ENCODE data around the gene KBTBD13.
A peak's percentile ranks its signal among the peaks of the same experiment; 100 is the strongest.
"Not testable (repeated sequence)": the region's sequence is repeated elsewhere in the genome, so short reads cannot be mapped to it uniquely, and the experiment has no call there.

The KBTBD13 gene

DNA sequence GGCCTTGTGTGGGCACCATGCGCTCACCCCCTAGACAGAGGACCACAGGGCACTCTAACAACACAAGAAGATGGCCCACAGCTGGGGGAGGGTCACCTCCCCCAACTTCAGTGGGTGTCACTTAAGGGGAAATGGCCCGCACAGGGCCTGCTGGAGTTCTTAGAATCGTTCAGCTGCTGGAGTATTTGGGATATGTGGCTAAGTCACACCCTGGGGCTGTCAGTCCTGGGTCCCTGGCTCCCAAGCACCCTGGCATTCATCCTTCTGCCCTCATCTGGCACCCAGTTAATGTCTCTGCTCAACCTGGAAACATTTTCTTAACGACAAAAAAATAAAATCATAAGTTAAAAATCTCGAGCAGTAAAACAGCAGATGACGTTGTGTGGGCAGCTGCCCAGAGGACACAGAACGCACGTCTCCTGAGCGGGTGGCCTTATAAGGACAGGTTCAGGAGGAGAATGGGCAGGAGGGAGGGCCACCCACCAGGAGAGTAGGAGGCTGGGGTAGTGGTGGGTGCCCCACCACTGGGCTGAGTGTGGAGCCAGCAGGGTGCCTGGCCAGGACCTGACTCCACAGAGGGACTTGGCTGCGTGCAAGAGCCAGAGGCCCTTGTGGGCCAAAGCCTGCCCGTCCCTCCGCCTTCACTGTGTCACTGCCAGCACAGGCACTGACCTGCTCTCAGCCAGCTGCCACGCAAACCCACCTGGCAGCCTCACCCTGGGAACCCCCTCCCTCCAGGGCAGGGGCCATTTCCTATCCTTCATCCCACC is 11.5 kb downstream of the KBTBD13 start:
- DNase-seq (ENCODE audit: low read depth), result peak; percentile 14
- TF ChIP-seq CTCF (IDR thresholded peaks at IDR 0.05; ENCODE audit: control insufficient read depth, extremely low read depth, insufficient read depth), result no peak
- H3K4me3 ChIP-seq (ENCODE audit: low read depth, low read length), result no peak overlapping the region

DNA sequence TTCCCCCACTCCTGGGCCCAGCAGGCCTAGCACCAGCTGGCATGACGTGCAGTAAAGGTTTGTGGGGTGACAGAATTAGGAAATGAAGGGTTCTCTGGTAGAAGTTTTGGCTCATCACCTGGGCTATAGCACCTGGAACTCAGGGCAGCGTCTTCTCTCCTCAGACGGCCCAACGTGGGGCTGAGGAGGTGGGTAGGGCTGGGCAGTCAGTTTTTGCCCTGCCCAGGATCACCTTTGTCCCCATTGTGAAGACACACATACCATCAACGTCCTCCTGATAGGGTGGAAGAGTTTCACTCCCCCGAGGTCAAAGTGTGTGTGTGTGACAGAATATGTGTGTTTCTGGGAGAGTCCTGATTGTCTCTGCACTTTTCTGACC is 12.1 kb downstream of the KBTBD13 start:
- TF ChIP-seq CTCF (IDR thresholded peaks at IDR 0.05; ENCODE audit: control insufficient read depth, extremely low read depth, insufficient read depth), result no peak
- DNase-seq (ENCODE audit: low read depth), result no peak
- no peak overlapping the region for H3K4me3 ChIP-seq (ENCODE audit: low read depth, low read length)

GRCh38 chr15:65089206-65089824 is 12.8 kb downstream of the KBTBD13 start:
- DNase-seq (ENCODE audit: low read depth), result no peak
- TF ChIP-seq CTCF (IDR thresholded peaks at IDR 0.05; ENCODE audit: control insufficient read depth, extremely low read depth, insufficient read depth), result no peak
- no peak overlapping the region for H3K4me3 ChIP-seq (ENCODE audit: low read depth, low read length)

- H3K4me3 ChIP-seq (ENCODE audit: low read depth, low read length), result no peak overlapping the region
- no peak for TF ChIP-seq CTCF (IDR thresholded peaks at IDR 0.05; ENCODE audit: control insufficient read depth, extremely low read depth, insufficient read depth)
- DNase-seq (ENCODE audit: low read depth), result no peak
Observed at GRCh38 chr15:65091946-65092770, 15.6 kb downstream of the KBTBD13 start.

GRCh38 chr15:65092911-65093792 is 16.6 kb downstream of the KBTBD13 start:
- TF ChIP-seq CTCF (IDR thresholded peaks at IDR 0.05; ENCODE audit: control insufficient read depth, extremely low read depth, insufficient read depth), result no peak
- no peak overlapping the region for H3K4me3 ChIP-seq (ENCODE audit: low read depth, low read length)
- DNase-seq (ENCODE audit: low read depth), result no peak

DNA sequence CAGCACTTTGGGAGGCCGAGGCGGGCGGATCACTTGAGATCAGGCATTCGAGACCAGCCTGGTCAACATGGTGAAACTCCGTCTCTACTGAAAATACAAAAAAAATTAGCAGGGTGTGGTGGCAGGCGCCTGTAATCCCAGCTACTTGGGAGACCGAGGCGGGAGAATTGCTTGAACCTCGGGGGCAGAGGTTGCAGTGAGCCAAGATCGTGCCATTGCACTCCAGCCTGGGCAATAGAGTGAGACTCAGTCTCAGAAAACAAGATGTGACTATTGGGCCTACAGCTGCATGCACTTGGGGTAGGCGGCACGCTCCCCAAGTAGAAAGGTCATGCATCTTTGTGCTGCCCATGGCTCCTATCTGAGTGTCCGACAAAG is 17.2 kb downstream of the KBTBD13 start:
- not testable (repeated sequence) for H3K4me3 ChIP-seq (ENCODE audit: low read depth, low read length); DNase-seq (ENCODE audit: low read depth)

Measured in LNCaP clone FGC (cell line).